ENCODE results near the gene MOSPD3.

- TF ChIP-seq RAD21 (IDR thresholded peaks at IDR 0.05; ENCODE audit: low read depth) = no peak
- no peak for TF ChIP-seq TAF1 (IDR thresholded peaks at IDR 0.05; ENCODE audit: low read depth)
- no peak for TF ChIP-seq MAX (IDR thresholded peaks at IDR 0.05)
- TF ChIP-seq USF1 (IDR thresholded peaks at IDR 0.05) = no peak
Measured at GRCh38 chr7:100609958-100610357, 2.4 kb upstream of the MOSPD3 start.
